Sigmoid colon (tissue), 7 donors: ENCODE data around the gene MDM2. TPM values are rescaled to one million over a fixed set of nuclear protein-coding genes. Genes with fewer than 3 reads are reported as not detected.
"Not testable (repeated sequence)": the region's sequence is repeated elsewhere in the genome, so short reads cannot be mapped to it uniquely, and the experiment has no call there.

ENCODE experiments used
- DNase-seq: peaks from one replicate; pipeline ENCODE4 v3.0.0-alpha.2; 2019
- H3K27ac ChIP-seq, 4 donors: fragments of 200-600 bp; sonication (generic); one replicate each; pipeline ENCODE4 v1.5.1; 2016 to 2019; ENCODE audit warnings: mild to moderate bottlenecking in 1 of 4
- H3K27me3 ChIP-seq, 3 donors: fragments of 200-600 bp; sonication (generic); one replicate each; pipeline ENCODE4 v1.5.1; 2019; ENCODE audit warnings: mild to moderate bottlenecking in 1 of 3
- H3K36me3 ChIP-seq, 4 donors: fragments of 200-600 bp; sonication (generic); one replicate each; pipeline ENCODE4 v1.5.1; 2016 to 2019
- H3K4me1 ChIP-seq, 4 donors: fragments of 200-600 bp; sonication (generic); one replicate each; pipeline ENCODE4 v1.5.1; 2017 to 2019
- H3K4me3 ChIP-seq, 4 donors: fragments of 200-600 bp; sonication (generic); one replicate each; pipeline ENCODE4 v1.5.1; 2017 to 2019; ENCODE audit warnings: mild to moderate bottlenecking in 2 of 4, moderate library complexity in 1 of 4
- H3K9me3 ChIP-seq, 4 donors: fragments of 200-600 bp in 3 of 4; sonication (generic) in 3 of 4; one replicate each; pipeline versions ENCODE4 v1.5.1 to v1.6.1; 2013 to 2019
- CTCF ChIP-seq, 4 experiments: fragments of 450-650 bp in 3 of 4; fragments of 200-600 bp in 1 of 4; IDR thresholded peaks; one replicate each; pipeline ENCODE4 v1.5.1; 2016 to 2019; ENCODE audit warnings: antibody characterized with exemption in 4 of 4, mild to moderate bottlenecking in 3 of 4, moderate library complexity in 2 of 4
- EP300 ChIP-seq, 4 donors: sonication (generic); formaldehyde crosslinking; IDR thresholded peaks; one replicate each; pipeline ENCODE4 v1.6.1; 2017; ENCODE audit warnings: antibody characterized with exemption in 4 of 4
- POLR2A ChIP-seq, 2 donors: fragments of 450-650 bp; IDR thresholded peaks; one replicate each; pipeline ENCODE4 v1.6.1; 2016; ENCODE audit warnings: antibody characterized with exemption in 2 of 2, mild to moderate bottlenecking in 2 of 2, moderate library complexity in 2 of 2
- POLR2AphosphoS5 ChIP-seq, 4 donors: sonication (generic); formaldehyde crosslinking; IDR thresholded peaks; one replicate each; pipeline ENCODE4 v1.6.1; 2017; ENCODE audit warnings: antibody characterized with exemption in 4 of 4
- WGBS, 2 donors: extraction: QIAGEN DNeasy Blood & Tissue Kit; methylation state at CpG; one replicate each; pipeline ENCODE4 v1.1.7; 2013; 5-methylcytosine and 5-hydroxymethylcytosine counted together
- intact Hi-C: fragments of 100-400 bp; cut with DNase I; formaldehyde crosslinking; loops from one replicate; pipeline ENCODE4 v1.15.1; 2023
- polyA plus RNA-seq, 3 donors: library from polyadenylated mRNA; stranded (reverse); fragments of 200-250 nt; gene quantifications; one replicate each; pipeline ENCODE4 v1.2.3, GENCODE V29; 2013
- total RNA-seq, 4 donors: library from RNA; depleted of rRNA; stranded (reverse); fragments of >200 nt; gene quantifications; one replicate each; pipeline ENCODE4 v1.1.0, GENCODE V29; 2016
- donor health status: healthy with polysubstance abuse.
- donor health status: Bipolar disorder and iron deficiency.
- donor health status: healthy.

The MDM2 gene
- total and polyA plus RNA-seq, 7 donors: 6.0 to 55.4 (median 44.2) TPM

- WGBS, 2 donors: 95% methylated on average over 1 of the region's 1 CpG
- Histone ChIP-seq H3K4me1 (no peaks in the 10 kb centered on the region), H3K9me3 (no peaks in the 10 kb centered on the region), H3K27me3 (no peaks in the 10 kb centered on the region), H3K36me3 (no peaks in the 10 kb centered on the region), H3K4me3 (no peak overlapping the region), H3K27ac (no peak overlapping the region)
- TF ChIP-seq CTCF (IDR thresholded peaks at IDR 0.05): no peak
- TF ChIP-seq POLR2AphosphoS5 (IDR thresholded peaks at IDR 0.05): no peak
- no peak for TF ChIP-seq EP300 (IDR thresholded peaks at IDR 0.05)
- TF ChIP-seq POLR2A (IDR thresholded peaks at IDR 0.05): no peak
- intact Hi-C loops: no loop called here
- no peak for DNase-seq
Measured at GRCh38 chr12:68798882-68799234, 9.1 kb upstream of the MDM2 start.

GRCh38 chr12:68800294-68800693 is 7.7 kb upstream of the MDM2 start:
- Histone ChIP-seq H3K36me3 (no peaks in the 10 kb centered on the region), H3K27me3 (no peaks in the 10 kb centered on the region), H3K27ac (no peak overlapping the region), H3K4me3 (no peak overlapping the region), H3K4me1 (no peaks in the 10 kb centered on the region), H3K9me3 (no peaks in the 10 kb centered on the region)
- 22 to 74% methylated on average over 5 of the region's 5 CpGs for WGBS, 2 donors
- DNase-seq: no peak
- intact Hi-C loops: loop anchor here (10.0 kb wide), 1 partner anchor 1535 kb away; the partner anchor contains the start of gene CAND1
- TF ChIP-seq CTCF (IDR thresholded peaks at IDR 0.05): no peak
- TF ChIP-seq POLR2A (IDR thresholded peaks at IDR 0.05): no peak
- no peak for TF ChIP-seq POLR2AphosphoS5 (IDR thresholded peaks at IDR 0.05)
- no peak for TF ChIP-seq EP300 (IDR thresholded peaks at IDR 0.05)

- intact Hi-C loops: loop anchor here (10.0 kb wide), 1 partner anchor 1536 kb away; the partner anchor contains the start of gene CAND1
- H3K27ac ChIP-seq, H3K4me1 ChIP-seq, DNase-seq, H3K9me3 ChIP-seq, H3K36me3 ChIP-seq, H3K27me3 ChIP-seq, H3K4me3 ChIP-seq: not testable (repeated sequence)
- WGBS, 2 donors: 89 to 94% methylated on average over 7 of the region's 7 CpGs
Measured at GRCh38 chr12:68801124-68801523, 6.9 kb upstream of the MDM2 start.

- H3K36me3 ChIP-seq, H3K27ac ChIP-seq, H3K9me3 ChIP-seq, H3K27me3 ChIP-seq, DNase-seq, H3K4me3 ChIP-seq, H3K4me1 ChIP-seq: not testable (repeated sequence)
- intact Hi-C loops: loop anchor here (10.0 kb wide), 1 partner anchor 1538 kb away; the partner anchor contains the start of gene CAND1
- WGBS, 2 donors: 73 to 83% methylated on average over 2 of the region's 2 CpGs
Measured at GRCh38 chr12:68802372-68802745, 5.6 kb upstream of the MDM2 start.

- H3K27me3 ChIP-seq, H3K9me3 ChIP-seq, H3K4me1 ChIP-seq, H3K27ac ChIP-seq, H3K4me3 ChIP-seq, H3K36me3 ChIP-seq, DNase-seq: not testable (repeated sequence)
- WGBS, 2 donors: 90 to 91% methylated on average over 19 of the region's 19 CpGs
- intact Hi-C loops: loop anchor here (10.0 kb wide), 1 partner anchor 1538 kb away; the partner anchor contains the start of gene CAND1
Measured at GRCh38 chr12:68802911-68803651, 4.9 kb upstream of the MDM2 start.

- Histone ChIP-seq H3K36me3 (no peaks in the 10 kb centered on the region), H3K27me3 (no peaks in the 10 kb centered on the region), H3K9me3 (no peaks in the 10 kb centered on the region), H3K4me3 (no peak overlapping the region), H3K27ac (no peak overlapping the region), H3K4me1 (peaks cover 0 to 6% (median 5%) of the 10 kb centered on the region in 4 donors)
- no peak for DNase-seq
- no peak for TF ChIP-seq POLR2AphosphoS5 (IDR thresholded peaks at IDR 0.05)
- no peak for TF ChIP-seq CTCF (IDR thresholded peaks at IDR 0.05)
- no peak for TF ChIP-seq EP300 (IDR thresholded peaks at IDR 0.05)
- no peak for TF ChIP-seq POLR2A (IDR thresholded peaks at IDR 0.05)
- intact Hi-C loops: loop anchor here (10.0 kb wide), 1 partner anchor 1539 kb away; the partner anchor contains the start of gene CAND1
- 83 to 89% methylated on average over 5 of the region's 5 CpGs for WGBS, 2 donors
Measured at GRCh38 chr12:68803948-68804656, 3.9 kb upstream of the MDM2 start.
